Panc1 (cell line): ENCODE results near the gene NKAIN4. TPM values are rescaled to one million over a fixed set of nuclear protein-coding genes. Genes with fewer than 3 reads are reported as not detected.

Source experiments
- ATAC-seq: fragments of 200-7000 bp; cut with Tn5 transposase; 2 replicates; pipeline ENCODE4 v1.9.1; 2020; ENCODE audit warnings: mild to moderate bottlenecking, moderate library complexity
- BruUV-seq: library from RNA; stranded (reverse); fragments of 400-500 nt; replicated peaks from 2 replicates; lab custom pipeline; 2021; lab: Mats Ljungman, UMichigan
- CTCF ChIA-PET: fragments of 300-600 bp; sonication (Branson Sonifier 250); formaldehyde crosslinking; loops from one replicate; lab custom pipeline; 2022; ENCODE audit warnings: antibody characterized with exemption; lab: Charles Lee
- POLR2A ChIA-PET: fragments of 300-600 bp; sonication (Branson Sonifier 250); formaldehyde crosslinking; loops from one replicate; lab custom pipeline; 2022; ENCODE audit warnings: antibody characterized with exemption; lab: Charles Lee
- DNase-seq: peaks from one replicate; pipeline ENCODE4 v3.0.0-alpha.2; 2010; ENCODE audit warnings: low read depth, low spot score
- H3K27ac ChIP-seq: 2 replicates; pipeline ENCODE4 v1.5.1; 2011; ENCODE audit warnings: mild to moderate bottlenecking, low read length, inconsistent platforms
- H3K27me3 ChIP-seq: fragments of 200-500 bp; sonication (Bioruptor generic); 2 replicates; pipeline ENCODE4 v1.6.0; 2014; ENCODE audit warnings: low read length, inconsistent platforms; ENCODE audit not compliant: control insufficient read depth, insufficient read depth
- H3K36me3 ChIP-seq: fragments of 200-500 bp; sonication (Bioruptor generic); 2 replicates; pipeline ENCODE4 v1.5.1; 2014; ENCODE audit warnings: inconsistent platforms, mild to moderate bottlenecking, low read length, moderate library complexity; ENCODE audit not compliant: control insufficient read depth, insufficient read depth
- H3K4me1 ChIP-seq: 2 replicates; pipeline ENCODE4 v1.5.1; 2011; ENCODE audit warnings: inconsistent platforms, mild to moderate bottlenecking, low read length, moderate library complexity; ENCODE audit not compliant: control insufficient read depth, insufficient read depth
- H3K4me3 ChIP-seq, 2 experiments: 2 replicates each; pipeline ENCODE4 v1.5.1; 2011 to 2012; ENCODE audit warnings: low read depth in 2 of 2, low read length in 2 of 2, mild to moderate bottlenecking in 2 of 2, inconsistent platforms in 1 of 2, moderate library complexity in 1 of 2
- H3K9me3 ChIP-seq: fragments of 200-500 bp; sonication (Bioruptor generic); 2 replicates; pipeline ENCODE4 v1.5.1; 2014; ENCODE audit warnings: low read depth, mild to moderate bottlenecking, inconsistent platforms, low read length, moderate library complexity; ENCODE audit not compliant: control insufficient read depth, insufficient read depth
- POLR2AphosphoS5 ChIP-seq: IDR thresholded peaks from 2 replicates; pipeline ENCODE4 v1.6.1; 2012; ENCODE audit warnings: mild to moderate bottlenecking, low read depth, low read length, moderate library complexity
- REST ChIP-seq, 2 experiments: IDR thresholded peaks; 2 replicates each; pipeline ENCODE4 v1.6.1; 2011 to 2012; ENCODE audit warnings: low read depth in 2 of 2, control low read depth in 1 of 2, low read length in 1 of 2, mild to moderate bottlenecking in 1 of 2, moderate library complexity in 1 of 2; ENCODE audit not compliant: insufficient read depth in 1 of 2
- SIN3A ChIP-seq: IDR thresholded peaks from 2 replicates; pipeline ENCODE4 v1.6.1; 2012; ENCODE audit warnings: low read depth, mild to moderate bottlenecking, low read length, moderate library complexity, borderline replicate concordance; ENCODE audit not compliant: insufficient read depth
- TCF7L2 ChIP-seq: IDR thresholded peaks from 2 replicates; pipeline ENCODE4 v1.6.1; 2011; ENCODE audit warnings: mild to moderate bottlenecking, low read depth, low read length, inconsistent platforms
- in situ Hi-C: cut with HindIII; loops from 2 replicates; pipeline ENCODE4 v1.10.0; 2016; ENCODE audit warnings: low sequenced_read_pairs, low pct_unique_long_range_greater_than_20kb
- intact Hi-C: fragments of 100-400 bp; cut with micrococcal nuclease; formaldehyde crosslinking; loops from one replicate; pipeline ENCODE4 v1.10.0; 2022; ENCODE audit not compliant: unreplicated experiment
- total RNA-seq: library from RNA; stranded (reverse); gene quantifications from one replicate; pipeline ENCODE4 v1.2.1, GENCODE V29; 2021; ENCODE audit not compliant: unreplicated experiment
- TF ChIP-seq, protein P1 (sequence below): fragments of 450-650 bp; IDR thresholded peaks from 2 replicates; pipeline ENCODE4 v1.5.1; 2017; ENCODE audit warnings: mild to moderate bottlenecking

NKAIN4 gene
- total RNA-seq, 1 experiment from 2014 or later, result 5.5 TPM

DNA sequence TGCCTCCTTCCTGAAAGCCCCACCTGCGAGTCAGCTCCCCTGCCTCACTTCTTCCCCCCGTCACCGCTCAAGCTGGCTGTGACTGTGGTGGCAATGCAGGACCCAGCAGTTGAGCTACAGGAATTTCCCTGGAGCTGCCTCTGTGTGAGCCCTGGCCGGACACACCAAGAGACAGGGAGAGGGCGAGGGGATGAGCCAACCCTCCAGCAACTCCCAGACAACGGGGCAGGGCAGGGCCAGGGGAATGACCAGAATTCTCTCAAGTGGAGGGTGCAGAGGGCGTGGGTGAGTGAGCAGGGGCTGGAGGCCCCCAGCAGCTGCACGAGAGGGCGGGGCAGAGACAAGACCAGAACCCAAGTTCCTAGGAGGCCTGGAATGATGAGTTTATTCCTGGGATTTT is 13.4 kb upstream of the NKAIN4 start:
- Histone ChIP-seq H3K27ac (no peak overlapping the region), H3K36me3 (no peaks in the 10 kb centered on the region), H3K9me3 (no peaks in the 10 kb centered on the region), H3K4me3 (no peak overlapping the region), H3K4me1 (peaks cover 3% of the 10 kb centered on the region; the same call in 1 of the 2 replicates), H3K27me3 (no peaks in the 10 kb centered on the region)
- no TSS peak for BruUV-seq
- CTCF ChIA-PET, result no interaction called here
- TF ChIP-seq REST (IDR thresholded peaks at IDR 0.05; ENCODE audit: insufficient read depth in 1 of 2, low read depth in 2 of 2, low read length in 1 of 2) (no peak), TCF7L2 (no peak), SIN3A (no peak), POLR2AphosphoS5 (no peak)
- TF ChIP-seq, protein P1, sequence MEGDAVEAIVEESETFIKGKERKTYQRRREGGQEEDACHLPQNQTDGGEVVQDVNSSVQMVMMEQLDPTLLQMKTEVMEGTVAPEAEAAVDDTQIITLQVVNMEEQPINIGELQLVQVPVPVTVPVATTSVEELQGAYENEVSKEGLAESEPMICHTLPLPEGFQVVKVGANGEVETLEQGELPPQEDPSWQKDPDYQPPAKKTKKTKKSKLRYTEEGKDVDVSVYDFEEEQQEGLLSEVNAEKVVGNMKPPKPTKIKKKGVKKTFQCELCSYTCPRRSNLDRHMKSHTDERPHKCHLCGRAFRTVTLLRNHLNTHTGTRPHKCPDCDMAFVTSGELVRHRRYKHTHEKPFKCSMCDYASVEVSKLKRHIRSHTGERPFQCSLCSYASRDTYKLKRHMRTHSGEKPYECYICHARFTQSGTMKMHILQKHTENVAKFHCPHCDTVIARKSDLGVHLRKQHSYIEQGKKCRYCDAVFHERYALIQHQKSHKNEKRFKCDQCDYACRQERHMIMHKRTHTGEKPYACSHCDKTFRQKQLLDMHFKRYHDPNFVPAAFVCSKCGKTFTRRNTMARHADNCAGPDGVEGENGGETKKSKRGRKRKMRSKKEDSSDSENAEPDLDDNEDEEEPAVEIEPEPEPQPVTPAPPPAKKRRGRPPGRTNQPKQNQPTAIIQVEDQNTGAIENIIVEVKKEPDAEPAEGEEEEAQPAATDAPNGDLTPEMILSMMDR, result no peak
- POLR2A ChIA-PET, result no interaction called here
- intact Hi-C loops, result no loop called here
- ATAC-seq (no peak), DNase-seq (no peak)
- in situ Hi-C loops, result no loop called here

DNA sequence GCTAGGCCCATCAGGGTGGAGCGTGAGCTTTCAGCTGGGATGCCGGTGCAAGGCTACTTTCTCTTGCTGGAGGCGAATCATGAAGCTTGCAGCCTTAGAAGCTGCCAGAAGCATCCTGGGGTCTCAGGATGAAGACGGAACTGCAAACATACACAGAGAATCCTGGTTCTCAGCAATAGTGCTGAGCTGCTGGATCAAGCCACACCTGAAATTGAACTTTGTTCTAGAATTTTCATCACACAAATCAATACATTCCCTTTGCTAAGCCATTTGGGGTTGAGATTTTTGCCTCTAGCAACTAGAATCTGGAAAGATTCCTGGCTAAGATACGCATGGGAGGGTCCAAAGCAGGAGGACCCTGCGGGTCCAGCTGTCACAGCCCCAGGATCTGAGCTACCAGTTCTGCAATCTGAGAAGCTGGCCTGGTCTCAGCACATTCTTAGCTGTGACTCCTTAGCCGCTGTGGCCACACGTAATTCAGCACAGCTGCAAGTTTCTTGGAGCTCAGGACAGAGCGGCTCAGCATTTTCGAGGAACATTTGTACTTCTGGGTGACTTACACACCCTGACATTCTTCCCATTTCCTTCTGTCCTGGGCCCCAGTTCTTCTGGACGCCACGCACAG is 11.7 kb upstream of the NKAIN4 start:
- no peaks in the 10 kb centered on the region for H3K36me3 ChIP-seq
- H3K27me3 ChIP-seq, result no peaks in the 10 kb centered on the region
- in situ Hi-C loops (no loop called here), intact Hi-C loops (no loop called here)
- no peak for DNase-seq
- no peak for ATAC-seq
- no peak overlapping the region for H3K27ac ChIP-seq
- TF ChIP-seq, protein P1, result no peak
- no peak for TF ChIP-seq TCF7L2
- TF ChIP-seq REST (IDR thresholded peaks at IDR 0.05; ENCODE audit: insufficient read depth in 1 of 2, low read depth in 2 of 2, low read length in 1 of 2), result no peak
- CTCF ChIA-PET, result no interaction called here
- H3K9me3 ChIP-seq, result no peaks in the 10 kb centered on the region
- H3K4me1 ChIP-seq, result no peaks in the 10 kb centered on the region
- no peak overlapping the region for H3K4me3 ChIP-seq
- POLR2A ChIA-PET, result interaction anchor here (0.5 kb wide), 1 partner anchor 60 kb away, joined by 9 read pairs; no protein-coding TSS in a partner anchor
- BruUV-seq, result no TSS peak
